Fibroblast of lung (primary cell): ENCODE measurements around the gene TTC39B. TPM values are rescaled to one million over a fixed set of nuclear protein-coding genes. Genes with fewer than 3 reads are reported as not detected.

Source experiments
- DNase-seq, 2 donors: peaks; one replicate each; pipeline versions ENCODE4 v3.0.0 to v3.0.0-alpha.2; 2010; ENCODE audit warnings: low read depth in 2 of 2
- H2AFZ ChIP-seq: 2 replicates; pipeline ENCODE4 v1.5.1; 2012; ENCODE audit warnings: low read length, control low read depth, inconsistent platforms
- H3K27ac ChIP-seq: 2 replicates; pipeline ENCODE4 v1.5.1; 2011; ENCODE audit warnings: low read length, control low read depth; ENCODE audit not compliant: insufficient read depth
- H3K27me3 ChIP-seq: 2 replicates; pipeline ENCODE4 v1.5.1; 2011; ENCODE audit warnings: mild to moderate bottlenecking, low read length; ENCODE audit not compliant: control insufficient read depth, insufficient read depth
- H3K36me3 ChIP-seq: 2 replicates; pipeline ENCODE4 v1.5.1; 2011; ENCODE audit warnings: low read length; ENCODE audit not compliant: control insufficient read depth, insufficient read depth
- H3K4me1 ChIP-seq: 2 replicates; pipeline ENCODE4 v1.5.1; 2011; ENCODE audit warnings: low read length; ENCODE audit not compliant: control insufficient read depth, insufficient read depth; ENCODE audit errors: extremely low read depth
- H3K4me2 ChIP-seq: 2 replicates; pipeline ENCODE4 v1.5.1; 2011; ENCODE audit warnings: low read length, control low read depth; ENCODE audit not compliant: insufficient read depth; ENCODE audit errors: extremely low read depth
- H3K4me3 ChIP-seq, 4 experiments: fragments of 200-600 bp in 1 of 4; sonication (generic) in 1 of 4; replicated peaks in 1 of 4; 2 replicates each; pipeline ENCODE4 v1.5.1; 2011 to 2016; ENCODE audit warnings: low read length in 4 of 4, low read depth in 3 of 4, mild to moderate bottlenecking in 3 of 4, control low read depth in 2 of 4, inconsistent platforms in 1 of 4, mixed read lengths in 1 of 4; ENCODE audit not compliant: insufficient read depth in 1 of 4; ENCODE audit errors: control extremely low read depth in 1 of 4
- H3K79me2 ChIP-seq: 2 replicates; pipeline ENCODE4 v1.5.1; 2012; ENCODE audit warnings: mild to moderate bottlenecking, low read length, inconsistent platforms; ENCODE audit not compliant: control insufficient read depth, insufficient read depth
- H3K9ac ChIP-seq: 2 replicates; pipeline ENCODE4 v1.5.1; 2011; ENCODE audit warnings: mild to moderate bottlenecking, low read length, control low read depth; ENCODE audit not compliant: insufficient read depth
- H3K9me3 ChIP-seq: 2 replicates; pipeline ENCODE4 v1.5.1; 2012; ENCODE audit warnings: low read depth, low read length; ENCODE audit not compliant: control insufficient read depth, insufficient read depth
- H4K20me1 ChIP-seq: 2 replicates; pipeline ENCODE4 v1.5.1; 2011; ENCODE audit warnings: low read length; ENCODE audit not compliant: control insufficient read depth, insufficient read depth; ENCODE audit errors: extremely low read depth
- CTCF ChIP-seq, 2 donors: IDR thresholded peaks in 1 of 2; conservative IDR thresholded peaks in 1 of 2; 1 replicate in 1 of 2; 2 replicates in 1 of 2; pipeline ENCODE4 v1.5.1; 2011 to 2012; ENCODE audit warnings: low read length in 2 of 2, control low read depth in 1 of 2, inconsistent platforms in 1 of 2, low read depth in 1 of 2, mild to moderate bottlenecking in 1 of 2
- EZH2 ChIP-seq: IDR thresholded peaks from 2 replicates; pipeline ENCODE4 v1.5.1; 2012; ENCODE audit warnings: low read length, control low read depth, mild to moderate bottlenecking; ENCODE audit errors: missing control alignments
- polyA plus RNA-seq, 2 donors: library from polyadenylated mRNA; depleted of rRNA in 1 of 2; stranded (reverse) in 1 of 2; unstranded in 1 of 2; fragments of >200 nt; gene quantifications; 2 replicates each; pipeline ENCODE4 v1.2.1, GENCODE V29; 2011 to 2012; ENCODE audit warnings: missing spikeins in 1 of 2
- total RNA-seq: library from RNA; depleted of rRNA; stranded (reverse); fragments of >200 nt; gene quantifications from 2 replicates; pipeline ENCODE4 v1.2.1, GENCODE V29; 2014

Gene TTC39B
- total and polyA plus RNA-seq, 2 donors (not counting 1 experiment from before 2014, with no cell fraction given), result 6.2 to 16.8 TPM

- Histone ChIP-seq H3K27me3 (peaks cover 5% of the 10 kb centered on the region), H2AFZ (no peak overlapping the region), H3K9me3 (no peaks in the 10 kb centered on the region), H3K4me2 (no peak overlapping the region), H3K27ac (no peak overlapping the region), H4K20me1 (no peaks in the 10 kb centered on the region), H3K4me3 (no peak overlapping the region), H3K4me1 (no peaks in the 10 kb centered on the region), H3K36me3 (no peaks in the 10 kb centered on the region), H3K79me2 (no peaks in the 10 kb centered on the region), H3K9ac (no peak overlapping the region)
- no peak for TF ChIP-seq EZH2
- no peak for TF ChIP-seq CTCF (conservative IDR thresholded peaks at IDR 0.05 in 1 of 2, IDR thresholded peaks at IDR 0.05 in 1 of 2; ENCODE audit: low read depth in 1 of 2, low read length in 2 of 2)
- DNase-seq, result no peak
These were observed 160.7 kb downstream of the TTC39B start for GRCh38 chr9:15146268-15146700.

- Histone ChIP-seq H3K79me2 (no peaks in the 10 kb centered on the region), H3K4me3 (no peak overlapping the region), H2AFZ (no peak overlapping the region), H3K9ac (no peak overlapping the region), H3K4me2 (no peak overlapping the region), H3K27ac (no peak overlapping the region), H4K20me1 (no peaks in the 10 kb centered on the region), H3K4me1 (no peaks in the 10 kb centered on the region), H3K36me3 (no peaks in the 10 kb centered on the region), H3K27me3 (peaks cover 5% of the 10 kb centered on the region), H3K9me3 (no peaks in the 10 kb centered on the region)
- TF ChIP-seq CTCF (conservative IDR thresholded peaks at IDR 0.05 in 1 of 2, IDR thresholded peaks at IDR 0.05 in 1 of 2; ENCODE audit: low read depth in 1 of 2, low read length in 2 of 2) (no peak), EZH2 (no peak)
- DNase-seq, result no peak
These were observed 162.4 kb downstream of the TTC39B start for GRCh38 chr9:15144622-15145061.

- no peak overlapping the region for H3K4me2 ChIP-seq
- TF ChIP-seq CTCF (conservative IDR thresholded peaks at IDR 0.05 in 1 of 2, IDR thresholded peaks at IDR 0.05 in 1 of 2; ENCODE audit: low read depth in 1 of 2, low read length in 2 of 2) (peak; percentile 83 to 96), EZH2 (no peak)
These were observed 164.0 kb downstream of the TTC39B start for GRCh38 chr9:15142878-15143534.

More at GRCh38 chr9:15142878-15143534, 164.0 kb downstream of the TTC39B start:
- Histone ChIP-seq H3K27me3 (peaks cover 5% of the 10 kb centered on the region), H3K36me3 (no peaks in the 10 kb centered on the region), H3K9me3 (no peaks in the 10 kb centered on the region), H3K9ac (no peak overlapping the region), H3K4me3 (no peak overlapping the region), H2AFZ (no peak overlapping the region), H3K79me2 (no peaks in the 10 kb centered on the region), H4K20me1 (no peaks in the 10 kb centered on the region), H3K27ac (no peak overlapping the region), H3K4me1 (no peaks in the 10 kb centered on the region)
- DNase-seq, result peak; percentile 54 to 77
